ENCODE data around the gene POLR3E. TPM values are rescaled to one million over a fixed set of nuclear protein-coding genes. Genes with fewer than 3 reads are reported as not detected.

The POLR3E gene
- polyA plus RNA-seq, 1 experiment = 60.9 TPM

DNA sequence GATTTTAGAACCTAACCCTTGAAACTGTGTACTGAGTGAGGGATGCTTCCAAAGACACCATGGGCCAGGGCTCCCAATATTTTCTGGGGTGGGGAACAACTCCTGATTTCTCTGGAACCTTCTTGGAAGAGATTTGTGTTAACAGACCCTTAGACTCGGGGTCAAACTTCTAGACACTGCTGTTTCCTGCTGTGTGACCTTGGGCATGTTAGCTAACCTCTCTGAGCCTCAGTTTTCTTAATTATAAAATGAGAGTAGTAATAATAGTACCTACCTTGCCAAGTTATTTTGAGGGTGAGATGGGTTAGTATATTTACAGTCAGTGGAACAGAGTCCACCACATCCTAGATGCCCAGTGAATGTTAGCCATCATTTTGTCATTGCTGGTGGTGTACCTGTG is 18.8 kb downstream of the POLR3E start:
- CTCF ChIA-PET = no interaction called here
- peaks cover 18% of the 10 kb centered on the region for H3K36me3 ChIP-seq (ENCODE audit: control insufficient read depth, insufficient read depth, low read length)
- no peak for DNase-seq (ENCODE audit: low read depth)
- no peak overlapping the region for H3K4me3 ChIP-seq (ENCODE audit: low read depth, low read length)
- TF ChIP-seq, protein P1, sequence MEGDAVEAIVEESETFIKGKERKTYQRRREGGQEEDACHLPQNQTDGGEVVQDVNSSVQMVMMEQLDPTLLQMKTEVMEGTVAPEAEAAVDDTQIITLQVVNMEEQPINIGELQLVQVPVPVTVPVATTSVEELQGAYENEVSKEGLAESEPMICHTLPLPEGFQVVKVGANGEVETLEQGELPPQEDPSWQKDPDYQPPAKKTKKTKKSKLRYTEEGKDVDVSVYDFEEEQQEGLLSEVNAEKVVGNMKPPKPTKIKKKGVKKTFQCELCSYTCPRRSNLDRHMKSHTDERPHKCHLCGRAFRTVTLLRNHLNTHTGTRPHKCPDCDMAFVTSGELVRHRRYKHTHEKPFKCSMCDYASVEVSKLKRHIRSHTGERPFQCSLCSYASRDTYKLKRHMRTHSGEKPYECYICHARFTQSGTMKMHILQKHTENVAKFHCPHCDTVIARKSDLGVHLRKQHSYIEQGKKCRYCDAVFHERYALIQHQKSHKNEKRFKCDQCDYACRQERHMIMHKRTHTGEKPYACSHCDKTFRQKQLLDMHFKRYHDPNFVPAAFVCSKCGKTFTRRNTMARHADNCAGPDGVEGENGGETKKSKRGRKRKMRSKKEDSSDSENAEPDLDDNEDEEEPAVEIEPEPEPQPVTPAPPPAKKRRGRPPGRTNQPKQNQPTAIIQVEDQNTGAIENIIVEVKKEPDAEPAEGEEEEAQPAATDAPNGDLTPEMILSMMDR (IDR thresholded peaks at IDR 0.05; ENCODE audit: insufficient read depth, low read depth, low read length) = no peak
- POLR2A ChIA-PET = no interaction called here
- H3K27me3 ChIP-seq (ENCODE audit: control insufficient read depth, insufficient read depth, low read length) = no peaks in the 10 kb centered on the region

- POLR2A ChIA-PET = no interaction called here
Observed at GRCh38 chr16:22316411-22316811, 19.2 kb downstream of the POLR3E start.

DNA sequence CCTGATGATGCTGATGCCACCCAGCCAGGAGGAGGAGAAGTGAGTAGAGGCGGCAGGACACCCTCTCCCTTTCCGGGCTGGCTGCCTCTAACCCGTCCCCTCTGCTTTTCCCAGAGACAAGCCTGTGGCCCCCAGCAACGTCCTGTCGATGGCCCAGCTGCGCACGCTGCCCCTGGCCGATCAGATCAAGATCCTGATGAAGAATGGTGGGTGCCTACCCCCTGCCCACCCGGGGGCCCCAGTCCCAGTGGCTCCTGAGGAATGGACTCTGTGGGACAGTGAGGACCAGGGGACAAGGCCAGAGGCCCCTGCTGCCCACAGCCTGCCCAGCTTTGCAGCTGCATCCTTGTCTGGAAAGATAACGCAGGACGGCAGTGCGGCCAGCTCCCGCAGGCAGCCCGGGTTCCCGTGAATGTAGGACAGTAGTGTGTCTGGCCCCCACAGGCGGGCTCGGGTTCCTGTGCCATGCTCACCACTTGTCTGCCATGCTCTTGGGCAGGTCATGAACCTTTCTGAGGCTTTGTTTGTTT is 19.9 kb downstream of the POLR3E start:
- DNase-seq (ENCODE audit: low read depth) = no peak
- TF ChIP-seq, protein P1 (IDR thresholded peaks at IDR 0.05; ENCODE audit: insufficient read depth, low read depth, low read length) = no peak
- CTCF ChIA-PET = no interaction called here
- Histone ChIP-seq H3K36me3 (ENCODE audit: control insufficient read depth, insufficient read depth, low read length) (peaks cover 21% of the 10 kb centered on the region), H3K27me3 (ENCODE audit: control insufficient read depth, insufficient read depth, low read length) (no peaks in the 10 kb centered on the region), H3K4me3 (ENCODE audit: low read depth, low read length) (no peak overlapping the region)
- POLR2A ChIA-PET = no interaction called here

More at GRCh38 chr16:22316411-22316811, 19.2 kb downstream of the POLR3E start:
- no peak overlapping the region for H3K4me3 ChIP-seq (ENCODE audit: low read depth, low read length)
- peaks cover 18% of the 10 kb centered on the region for H3K36me3 ChIP-seq (ENCODE audit: control insufficient read depth, insufficient read depth, low read length)
- DNase-seq (ENCODE audit: low read depth) = no peak
- H3K27me3 ChIP-seq (ENCODE audit: control insufficient read depth, insufficient read depth, low read length) = no peaks in the 10 kb centered on the region
- CTCF ChIA-PET = no interaction called here
- TF ChIP-seq, protein P1 (IDR thresholded peaks at IDR 0.05; ENCODE audit: insufficient read depth, low read depth, low read length) = no peak

DNA sequence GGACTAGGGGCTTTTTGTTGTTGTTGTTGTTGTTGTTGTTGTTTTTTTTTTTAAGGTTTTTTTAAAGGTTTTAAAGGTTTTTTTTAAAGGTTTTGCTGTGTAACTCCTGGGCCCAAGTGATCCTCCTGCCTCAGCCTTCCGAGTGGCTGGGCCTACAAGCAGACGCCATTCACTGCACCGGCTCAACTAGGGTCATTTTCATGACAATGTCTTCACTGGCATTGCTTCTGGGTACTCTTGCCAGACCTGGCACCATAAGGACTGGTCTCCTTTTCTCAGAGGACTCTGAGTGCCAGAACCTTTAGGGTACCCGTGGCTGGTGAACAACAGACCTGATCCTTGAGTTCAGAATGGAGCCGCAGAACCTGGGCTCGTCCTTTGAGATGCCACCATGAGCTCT is 20.4 kb downstream of the POLR3E start:
- no peak for DNase-seq (ENCODE audit: low read depth)
- POLR2A ChIA-PET = no interaction called here
- Histone ChIP-seq H3K4me3 (ENCODE audit: low read depth, low read length) (no peak overlapping the region), H3K27me3 (ENCODE audit: control insufficient read depth, insufficient read depth, low read length) (no peaks in the 10 kb centered on the region), H3K36me3 (ENCODE audit: control insufficient read depth, insufficient read depth, low read length) (peaks cover 23% of the 10 kb centered on the region)
- CTCF ChIA-PET = interaction anchor here (2.2 kb wide), 1 partner anchor 17 kb away, joined by 7 read pairs; no protein-coding TSS in a partner anchor
- TF ChIP-seq, protein P1 (IDR thresholded peaks at IDR 0.05; ENCODE audit: insufficient read depth, low read depth, low read length) = no peak

DNA sequence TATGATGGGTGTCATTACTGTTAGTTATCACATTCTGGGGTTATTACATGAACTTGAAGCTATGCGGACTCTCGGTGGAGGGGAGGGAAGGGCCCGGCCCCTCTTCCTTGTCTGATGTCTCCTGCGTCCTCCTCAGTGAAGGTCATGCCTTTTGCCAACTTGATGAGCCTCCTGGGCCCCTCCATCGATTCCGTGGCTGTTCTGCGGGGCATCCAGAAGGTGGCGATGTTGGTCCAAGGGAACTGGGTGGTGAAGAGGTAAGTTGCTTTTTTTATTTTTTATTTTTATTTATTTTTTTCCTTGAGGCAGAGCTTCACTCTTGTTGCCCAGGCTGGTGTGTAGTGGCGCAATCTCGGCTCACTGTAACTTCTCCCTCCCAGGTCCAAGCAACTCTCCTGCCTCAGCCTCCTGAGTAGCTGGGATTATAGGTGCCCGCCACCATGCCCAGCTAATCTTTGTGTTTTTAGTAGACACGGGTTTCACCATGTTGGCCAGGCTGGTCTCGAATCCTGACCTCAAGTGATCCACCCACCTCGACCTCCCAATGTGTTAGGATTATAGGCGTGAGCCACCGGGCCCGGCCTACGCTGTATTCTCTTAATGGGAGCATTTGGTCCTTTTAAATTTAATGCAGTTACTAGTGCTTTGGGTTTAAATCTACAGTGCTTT is 21.6 kb downstream of the POLR3E start:
- CTCF ChIA-PET = interaction anchor here (0.8 to 2.2 kb wide), 12 partner anchors 8 to 1165 kb away, joined by 3 to 7 read pairs (median 4); no protein-coding TSS in a partner anchor
- Histone ChIP-seq H3K27me3 (ENCODE audit: control insufficient read depth, insufficient read depth, low read length) (no peaks in the 10 kb centered on the region), H3K36me3 (ENCODE audit: control insufficient read depth, insufficient read depth, low read length) (peaks cover 21% of the 10 kb centered on the region), H3K4me3 (ENCODE audit: low read depth, low read length) (no peak overlapping the region)
- TF ChIP-seq, protein P1 (IDR thresholded peaks at IDR 0.05; ENCODE audit: insufficient read depth, low read depth, low read length) = peak; percentile 67
- POLR2A ChIA-PET = no interaction called here
- no peak for DNase-seq (ENCODE audit: low read depth)
